Progenitor cell of endocrine pancreas (in vitro differentiated cells): ENCODE data around the gene HSPB7. TPM values are rescaled to one million over a fixed set of nuclear protein-coding genes. Genes with fewer than 3 reads are reported as not detected.

ENCODE experiments used
- DNase-seq: peaks from one replicate; pipeline ENCODE4 v3.0.0; 2021; ENCODE audit warnings: low spot score; ENCODE audit not compliant: unreplicated experiment
- H3K27ac Mint-ChIP-seq: 2 replicates; pipeline ENCODE4 v1.8.0; 2021; ENCODE audit warnings: mild to moderate bottlenecking, moderate library complexity, mixed read lengths
- H3K27me3 Mint-ChIP-seq: 2 replicates; pipeline ENCODE4 v1.8.0; 2021; ENCODE audit warnings: mixed read lengths
- H3K36me3 Mint-ChIP-seq: 2 replicates; pipeline ENCODE4 v1.8.0; 2022; ENCODE audit warnings: mixed read lengths; ENCODE audit not compliant: insufficient read depth
- H3K4me1 Mint-ChIP-seq: 2 replicates; pipeline ENCODE4 v1.8.0; 2021; ENCODE audit warnings: low read depth, mixed read lengths
- H3K4me3 Mint-ChIP-seq: 2 replicates; pipeline ENCODE4 v1.8.0; 2021; ENCODE audit warnings: low read depth, mild to moderate bottlenecking, moderate library complexity, mixed read lengths
- H3K9me3 Mint-ChIP-seq: 2 replicates; pipeline ENCODE4 v1.8.0; 2021; ENCODE audit warnings: low read depth, mixed read lengths
- long read RNA-seq: library from polyadenylated mRNA; unstranded; transcript quantifications from one replicate; pipeline ENCODE4 v2.0.0, GENCODE V29; 2020
- total RNA-seq: library from RNA; stranded (reverse); gene quantifications from 2 replicates; pipeline ENCODE4 v1.2.1, GENCODE V29; 2021
- TF ChIP-seq, protein P1 (sequence below): fragments of 200-600 bp; sonication (generic); IDR thresholded peaks from one replicate; pipeline ENCODE4 v1.5.0; 2021; ENCODE audit warnings: antibody characterized with exemption, mild to moderate bottlenecking; ENCODE audit not compliant: unreplicated experiment

The HSPB7 gene
- total RNA-seq: not detected in 2 replicates
- long read RNA-seq: 0 reads

GRCh38 chr1:16017461-16018303 is at the start of gene HSPB7:
Gene HSPB7 (minus strand): TSS chr1:16018043. CDS start chr1:16017963, 80 bp downstream.
- Mint-ChIP-seq H3K27me3 (peaks cover 25% of the 10 kb centered on the region), H3K36me3 (no peaks in the 10 kb centered on the region), H3K4me1 (peaks cover 16% of the 10 kb centered on the region), H3K27ac (no peak within 1 kb of the TSS), H3K4me3 (no peak within 1 kb of the TSS), H3K9me3 (no peaks in the 10 kb centered on the region)
- TF ChIP-seq, protein P1, sequence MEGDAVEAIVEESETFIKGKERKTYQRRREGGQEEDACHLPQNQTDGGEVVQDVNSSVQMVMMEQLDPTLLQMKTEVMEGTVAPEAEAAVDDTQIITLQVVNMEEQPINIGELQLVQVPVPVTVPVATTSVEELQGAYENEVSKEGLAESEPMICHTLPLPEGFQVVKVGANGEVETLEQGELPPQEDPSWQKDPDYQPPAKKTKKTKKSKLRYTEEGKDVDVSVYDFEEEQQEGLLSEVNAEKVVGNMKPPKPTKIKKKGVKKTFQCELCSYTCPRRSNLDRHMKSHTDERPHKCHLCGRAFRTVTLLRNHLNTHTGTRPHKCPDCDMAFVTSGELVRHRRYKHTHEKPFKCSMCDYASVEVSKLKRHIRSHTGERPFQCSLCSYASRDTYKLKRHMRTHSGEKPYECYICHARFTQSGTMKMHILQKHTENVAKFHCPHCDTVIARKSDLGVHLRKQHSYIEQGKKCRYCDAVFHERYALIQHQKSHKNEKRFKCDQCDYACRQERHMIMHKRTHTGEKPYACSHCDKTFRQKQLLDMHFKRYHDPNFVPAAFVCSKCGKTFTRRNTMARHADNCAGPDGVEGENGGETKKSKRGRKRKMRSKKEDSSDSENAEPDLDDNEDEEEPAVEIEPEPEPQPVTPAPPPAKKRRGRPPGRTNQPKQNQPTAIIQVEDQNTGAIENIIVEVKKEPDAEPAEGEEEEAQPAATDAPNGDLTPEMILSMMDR: peak; percentile 24
- DNase-seq: no peak

DNA sequence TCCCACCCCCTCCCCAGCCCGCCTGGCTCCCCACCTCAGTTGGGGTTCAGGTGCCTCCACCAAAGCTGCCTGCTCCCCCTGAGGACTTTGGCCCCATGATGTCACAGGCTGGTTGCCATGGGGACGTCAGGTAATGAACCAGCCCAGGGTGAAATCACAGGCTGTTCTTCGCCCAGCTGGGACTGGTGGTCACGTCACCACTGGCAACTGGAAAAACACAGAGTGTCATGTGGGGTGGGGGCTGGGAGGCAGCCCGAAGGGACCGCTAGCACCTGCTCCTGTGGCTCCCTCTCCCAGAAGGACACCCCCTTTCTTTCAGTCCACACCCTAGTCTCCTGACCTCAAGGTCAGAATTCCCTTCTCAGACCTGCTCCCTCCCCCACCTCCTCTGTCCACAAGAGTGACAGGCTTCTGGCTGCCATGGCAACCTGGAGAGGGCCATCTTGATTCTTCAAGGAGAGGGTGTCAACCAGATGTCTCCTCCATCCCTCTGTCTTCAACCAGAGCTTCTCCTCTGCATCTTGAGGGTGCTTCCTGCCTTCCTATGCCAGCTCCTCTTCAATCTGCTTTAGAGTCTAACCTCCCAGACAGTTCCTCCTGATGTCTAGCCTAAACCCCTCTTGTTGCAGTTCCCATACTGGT is 49.4 kb upstream of the HSPB7 start:
- DNase-seq: peak; percentile 50
- Mint-ChIP-seq H3K27ac (peak overlapping the region; percentile 91), H3K4me3 (no peak overlapping the region), H3K36me3 (no peaks in the 10 kb centered on the region), H3K27me3 (peaks cover 28% of the 10 kb centered on the region), H3K4me1 (peaks cover 25% of the 10 kb centered on the region), H3K9me3 (no peaks in the 10 kb centered on the region)
- TF ChIP-seq, protein P1: no peak

DNA sequence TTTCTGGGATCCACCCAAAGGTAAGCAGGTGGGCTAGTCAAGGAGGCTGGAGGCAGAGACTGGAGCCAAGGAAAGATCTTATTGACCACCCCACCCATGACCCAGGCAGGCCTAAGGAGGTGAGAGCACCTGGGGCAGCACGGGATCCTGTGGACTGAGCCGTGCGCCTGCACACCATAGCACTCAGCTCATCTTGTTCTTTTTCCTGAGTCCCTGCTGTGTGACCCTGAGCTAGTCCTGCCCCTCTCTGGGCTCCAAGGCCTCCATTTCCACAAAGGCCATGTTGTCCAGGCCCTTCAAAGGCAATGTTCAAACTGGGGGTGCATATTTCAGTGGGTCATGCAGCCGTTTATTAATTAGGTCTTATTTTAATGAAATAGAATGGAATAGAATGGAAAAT is 48.4 kb upstream of the HSPB7 start:
- H3K4me3 Mint-ChIP-seq: no peak overlapping the region
- DNase-seq: no peak
- TF ChIP-seq, protein P1: no peak
- peaks cover 24% of the 10 kb centered on the region for H3K27me3 Mint-ChIP-seq
- peaks cover 25% of the 10 kb centered on the region for H3K4me1 Mint-ChIP-seq
- no peaks in the 10 kb centered on the region for H3K36me3 Mint-ChIP-seq
- no peak overlapping the region for H3K27ac Mint-ChIP-seq
- H3K9me3 Mint-ChIP-seq: no peaks in the 10 kb centered on the region

DNA sequence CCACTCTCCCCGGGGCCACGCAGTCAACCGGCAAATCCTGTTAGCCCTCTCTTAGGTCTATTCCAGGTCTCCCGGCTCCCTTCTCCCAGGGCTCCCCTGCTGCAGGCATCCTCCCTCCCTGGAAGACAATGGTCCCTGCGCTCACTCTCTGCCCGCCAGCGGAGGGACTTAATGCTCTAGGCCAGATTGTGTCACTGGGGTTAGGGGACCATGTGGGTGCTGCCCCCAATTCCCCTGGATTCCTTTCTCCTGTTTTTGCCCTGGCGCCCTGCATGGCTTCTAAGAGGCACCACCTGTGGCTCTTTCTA is 47.4 kb upstream of the HSPB7 start:
- no peaks in the 10 kb centered on the region for H3K36me3 Mint-ChIP-seq
- no peak overlapping the region for H3K4me3 Mint-ChIP-seq
- TF ChIP-seq, protein P1: no peak

GRCh38 chr1:16064536-16065268 is 46.9 kb upstream of the HSPB7 start:
- Mint-ChIP-seq H3K27ac (no peak overlapping the region), H3K27me3 (peaks cover 27% of the 10 kb centered on the region)

More for the DNA sequence above, 47.4 kb upstream of the HSPB7 start:
- no peaks in the 10 kb centered on the region for H3K9me3 Mint-ChIP-seq
- no peak for DNase-seq
- peaks cover 28% of the 10 kb centered on the region for H3K4me1 Mint-ChIP-seq
- peaks cover 27% of the 10 kb centered on the region for H3K27me3 Mint-ChIP-seq
- peak overlapping the region; percentile 68 for H3K27ac Mint-ChIP-seq

More at GRCh38 chr1:16064536-16065268, 46.9 kb upstream of the HSPB7 start:
- H3K4me3 Mint-ChIP-seq: no peak overlapping the region
- TF ChIP-seq, protein P1: no peak
- no peaks in the 10 kb centered on the region for H3K36me3 Mint-ChIP-seq
- DNase-seq: no peak
- peaks cover 28% of the 10 kb centered on the region for H3K4me1 Mint-ChIP-seq
- no peaks in the 10 kb centered on the region for H3K9me3 Mint-ChIP-seq
